Measurements from ENCODE around the gene MRPL40.

MRPL40 gene

GRCh38 chr22:19482297-19482696, 50.0 kb downstream of the MRPL40 start:
- Histone ChIP-seq H3F3A (ENCODE audit: low read depth) (no peaks in the 10 kb centered on the region), H3K4me2 (ENCODE audit: low read depth, low read length, poor library complexity, severe bottlenecking) (peak overlapping the region; percentile 37), H3K9me2 (replicated peaks; ENCODE audit: low read depth, low read length) (no peaks in the 10 kb centered on the region), H3K79me2 (ENCODE audit: insufficient read depth, low read length) (peaks cover 78% of the 10 kb centered on the region), H2AFZ (ENCODE audit: low read length) (no peak overlapping the region), H3K36me3 (ENCODE audit: insufficient read depth, low read length) (peaks cover 35% of the 10 kb centered on the region), H4K20me1 (ENCODE audit: insufficient read depth, low read length, poor library complexity, severe bottlenecking) (peaks cover 29% of the 10 kb centered on the region), H3K4me3 (ENCODE audit: low read length, poor library complexity, severe bottlenecking) (no peak overlapping the region), H3K27me3 (ENCODE audit: insufficient read depth, low read length, poor library complexity, severe bottlenecking) (no peaks in the 10 kb centered on the region), H3K4me1 (ENCODE audit: insufficient read depth, low read length, poor library complexity, severe bottlenecking) (peaks cover 21% of the 10 kb centered on the region), H3K9me3 (ENCODE audit: insufficient read depth, low read depth, low read length) (no peaks in the 10 kb centered on the region), H3K9ac (ENCODE audit: low read depth, low read length, poor library complexity, severe bottlenecking) (peak overlapping the region; percentile 30)
- TF ChIP-seq EZH2phosphoT487 (IDR thresholded peaks at IDR 0.05; ENCODE audit: borderline replicate concordance), result no peak
- no peak for TF ChIP-seq CTCF (conservative IDR thresholded peaks at IDR 0.05; ENCODE audit: low read length)

DNA sequence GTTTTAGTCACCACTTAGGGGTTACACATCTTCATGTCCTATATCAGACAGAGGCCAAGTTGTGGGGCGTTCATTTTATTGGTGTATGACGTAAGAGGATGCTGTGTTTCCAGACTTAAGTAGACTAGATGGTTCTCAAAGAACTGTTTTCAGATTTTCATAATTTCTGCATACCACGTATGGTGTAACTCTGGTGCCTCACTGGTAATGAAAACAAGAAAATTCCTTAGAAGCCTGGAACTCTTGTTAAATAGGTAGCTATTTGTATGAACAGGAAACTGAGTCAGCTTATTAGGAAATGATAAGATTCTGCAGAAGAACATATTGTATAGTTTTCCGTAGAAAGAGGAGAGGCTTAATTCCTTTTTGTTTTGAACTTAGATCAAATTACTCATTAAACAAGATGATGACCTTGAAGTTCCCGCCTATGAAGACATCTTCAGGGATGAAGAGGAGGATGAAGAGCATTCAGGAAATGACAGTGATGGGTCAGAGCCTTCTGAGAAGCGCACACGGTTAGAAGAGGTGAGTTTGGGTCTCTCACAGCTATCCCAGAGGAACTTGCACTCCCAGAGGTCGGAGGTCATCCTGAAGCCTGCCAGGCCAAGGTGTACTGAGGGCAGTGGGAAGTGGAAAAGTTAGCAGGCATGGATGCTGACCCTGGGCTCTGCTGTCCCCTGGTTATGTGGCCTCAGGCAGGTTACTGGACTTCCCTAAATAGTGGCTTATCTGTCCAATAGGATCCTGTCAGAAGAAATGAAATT, 51.3 kb downstream of the MRPL40 start:
- Histone ChIP-seq H3K36me3 (ENCODE audit: insufficient read depth, low read length) (peaks cover 42% of the 10 kb centered on the region), H3K27me3 (ENCODE audit: insufficient read depth, low read length, poor library complexity, severe bottlenecking) (no peaks in the 10 kb centered on the region)

More for the DNA sequence above, 51.3 kb downstream of the MRPL40 start:
- H3K4me3 ChIP-seq (ENCODE audit: low read length, poor library complexity, severe bottlenecking), result no peak overlapping the region
- H3K9me2 ChIP-seq (replicated peaks; ENCODE audit: low read depth, low read length), result no peaks in the 10 kb centered on the region
- peak overlapping the region; percentile 5 for H3K4me2 ChIP-seq (ENCODE audit: low read depth, low read length, poor library complexity, severe bottlenecking)
- H3K9me3 ChIP-seq (ENCODE audit: insufficient read depth, low read depth, low read length), result no peaks in the 10 kb centered on the region
- TF ChIP-seq EZH2phosphoT487 (IDR thresholded peaks at IDR 0.05; ENCODE audit: borderline replicate concordance) (no peak), CTCF (conservative IDR thresholded peaks at IDR 0.05; ENCODE audit: low read length) (no peak)
- H3K9ac ChIP-seq (ENCODE audit: low read depth, low read length, poor library complexity, severe bottlenecking), result no peak overlapping the region
- no peaks in the 10 kb centered on the region for H3F3A ChIP-seq (ENCODE audit: low read depth)
- H3K79me2 ChIP-seq (ENCODE audit: insufficient read depth, low read length), result peaks cover 64% of the 10 kb centered on the region
- peaks cover 13% of the 10 kb centered on the region for H3K4me1 ChIP-seq (ENCODE audit: insufficient read depth, low read length, poor library complexity, severe bottlenecking)
- peaks cover 18% of the 10 kb centered on the region for H4K20me1 ChIP-seq (ENCODE audit: insufficient read depth, low read length, poor library complexity, severe bottlenecking)
- H2AFZ ChIP-seq (ENCODE audit: low read length), result no peak overlapping the region

All from Loucy (cell line).